Tibial nerve (tissue), 4 donors: ENCODE measurements around the gene DTX4. TPM values are rescaled to one million over a fixed set of nuclear protein-coding genes. Genes with fewer than 3 reads are reported as not detected.
A peak's percentile ranks its signal among the peaks of the same experiment; 100 is the strongest.

Experiments used
- DNase-seq, 2 donors: peaks; one replicate each; pipeline ENCODE4 v3.0.0-alpha.2; 2019; ENCODE audit warnings: low spot score in 2 of 2
- H3K27ac ChIP-seq, 4 donors: fragments of 200-600 bp; sonication (generic) in 3 of 4; one replicate each; pipeline ENCODE4 v1.5.1; 2017 to 2019; ENCODE audit warnings: mild to moderate bottlenecking in 1 of 4
- H3K27me3 ChIP-seq, 2 donors: fragments of 200-600 bp; sonication (generic) in 1 of 2; one replicate each; pipeline versions ENCODE4 v1.5.1 to v1.6.0; 2017 to 2019
- H3K36me3 ChIP-seq, 3 donors: fragments of 200-600 bp; sonication (generic); one replicate each; pipeline ENCODE4 v1.5.1; 2018 to 2019
- H3K4me1 ChIP-seq, 4 donors: fragments of 200-600 bp; sonication (generic) in 3 of 4; one replicate each; pipeline ENCODE4 v1.5.1; 2017 to 2019
- H3K4me3 ChIP-seq, 4 donors: fragments of 200-600 bp; sonication (generic) in 3 of 4; one replicate each; pipeline ENCODE4 v1.5.1; 2017 to 2019; ENCODE audit warnings: mild to moderate bottlenecking in 1 of 4, moderate library complexity in 1 of 4
- H3K9me3 ChIP-seq, 4 donors: fragments of 200-600 bp; sonication (generic) in 3 of 4; one replicate each; pipeline ENCODE4 v1.5.1; 2017 to 2019
- EP300 ChIP-seq, 2 donors: sonication (generic); formaldehyde crosslinking; IDR thresholded peaks; one replicate each; pipeline ENCODE4 v1.6.1; 2017; ENCODE audit warnings: antibody characterized with exemption in 2 of 2, mild to moderate bottlenecking in 1 of 2
- POLR2A ChIP-seq, 2 donors: fragments of 450-650 bp; IDR thresholded peaks; one replicate each; pipeline ENCODE4 v1.6.1; 2017; ENCODE audit warnings: antibody characterized with exemption in 2 of 2, mild to moderate bottlenecking in 2 of 2, moderate library complexity in 2 of 2
- WGBS, 2 donors: methylation state at CpG; one replicate each; pipeline ENCODE4 v1.1.5; 2018; 5-methylcytosine and 5-hydroxymethylcytosine counted together
- total RNA-seq, 4 donors: library from RNA; depleted of rRNA; stranded (reverse); fragments of >200 nt; gene quantifications; one replicate each; pipeline ENCODE4 v1.1.0, GENCODE V29; 2016
- TF ChIP-seq, protein P1 (sequence below), 5 experiments: fragments of 200-600 bp in 3 of 5; fragments of 450-650 bp in 2 of 5; sonication (generic) in 3 of 5; IDR thresholded peaks; one replicate each; pipeline ENCODE4 v1.5.1; 2016 to 2019; ENCODE audit warnings: antibody characterized with exemption in 5 of 5, mild to moderate bottlenecking in 3 of 5, moderate library complexity in 2 of 5

DTX4 gene
- total RNA-seq, 4 donors from 2014 or later = 17.7 to 34.5 (median 25.8) TPM

DNA sequence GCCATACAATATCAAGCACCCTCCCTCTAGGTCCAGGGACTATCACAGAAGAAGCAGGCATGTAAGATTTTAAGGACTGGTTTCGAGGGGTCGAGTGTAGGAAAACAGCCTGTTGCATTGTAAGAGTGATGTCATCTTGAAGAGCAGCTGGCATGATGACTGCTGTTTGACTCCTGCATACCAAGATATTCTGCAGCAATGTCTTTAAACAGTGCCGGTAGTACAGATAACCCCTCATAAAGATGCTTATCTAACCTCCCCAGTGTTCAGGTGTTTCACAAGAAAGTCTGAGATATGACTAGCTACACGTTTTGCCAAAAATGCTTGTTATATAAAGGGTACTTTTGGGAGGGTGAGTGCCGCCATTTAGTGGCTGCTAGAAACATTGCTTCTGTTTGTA, 17.3 kb upstream of the DTX4 start:
- 76 to 86% methylated on average over 5 of the region's 5 CpGs for WGBS, 2 donors

DNA sequence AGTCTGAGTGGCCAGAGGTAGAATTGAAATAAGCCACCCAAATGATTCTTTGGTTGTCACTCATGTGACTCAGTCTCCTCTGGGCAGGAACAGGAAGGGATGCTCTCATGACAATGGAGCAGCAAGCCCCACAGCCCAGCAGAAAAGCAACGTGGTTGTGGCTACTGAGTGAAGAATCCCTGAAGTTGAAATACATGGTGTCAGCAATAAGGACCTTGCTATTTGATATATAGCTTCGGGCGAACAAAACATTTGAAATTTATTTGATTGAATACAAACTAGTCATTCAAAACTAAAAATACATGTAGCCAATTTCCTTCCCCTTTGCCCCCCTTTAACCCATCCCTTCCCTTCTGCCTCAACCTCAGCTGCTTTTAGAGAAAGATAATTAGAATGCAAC, 14.5 kb upstream of the DTX4 start:
- Histone ChIP-seq H3K36me3 (peaks cover 0 to under 1% (median 0%) of the 10 kb centered on the region in 3 donors), H3K27ac (no peak overlapping the region), H3K4me1 (peaks cover 0 to 5% (median 2%) of the 10 kb centered on the region in 4 donors), H3K27me3 (no peaks in the 10 kb centered on the region), H3K9me3 (no peaks in the 10 kb centered on the region), H3K4me3 (no peak overlapping the region)
- TF ChIP-seq, protein P1, sequence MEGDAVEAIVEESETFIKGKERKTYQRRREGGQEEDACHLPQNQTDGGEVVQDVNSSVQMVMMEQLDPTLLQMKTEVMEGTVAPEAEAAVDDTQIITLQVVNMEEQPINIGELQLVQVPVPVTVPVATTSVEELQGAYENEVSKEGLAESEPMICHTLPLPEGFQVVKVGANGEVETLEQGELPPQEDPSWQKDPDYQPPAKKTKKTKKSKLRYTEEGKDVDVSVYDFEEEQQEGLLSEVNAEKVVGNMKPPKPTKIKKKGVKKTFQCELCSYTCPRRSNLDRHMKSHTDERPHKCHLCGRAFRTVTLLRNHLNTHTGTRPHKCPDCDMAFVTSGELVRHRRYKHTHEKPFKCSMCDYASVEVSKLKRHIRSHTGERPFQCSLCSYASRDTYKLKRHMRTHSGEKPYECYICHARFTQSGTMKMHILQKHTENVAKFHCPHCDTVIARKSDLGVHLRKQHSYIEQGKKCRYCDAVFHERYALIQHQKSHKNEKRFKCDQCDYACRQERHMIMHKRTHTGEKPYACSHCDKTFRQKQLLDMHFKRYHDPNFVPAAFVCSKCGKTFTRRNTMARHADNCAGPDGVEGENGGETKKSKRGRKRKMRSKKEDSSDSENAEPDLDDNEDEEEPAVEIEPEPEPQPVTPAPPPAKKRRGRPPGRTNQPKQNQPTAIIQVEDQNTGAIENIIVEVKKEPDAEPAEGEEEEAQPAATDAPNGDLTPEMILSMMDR (IDR thresholded peaks at IDR 0.05) = no peak
- TF ChIP-seq EP300 (IDR thresholded peaks at IDR 0.05) (no peak), POLR2A (IDR thresholded peaks at IDR 0.05) (no peak)
- 51 to 67% methylated on average over 3 of the region's 3 CpGs for WGBS, 2 donors
- DNase-seq = no peak

More for the DNA sequence above, 17.3 kb upstream of the DTX4 start:
- H3K4me1 ChIP-seq = peaks cover 0 to 5% (median 2%) of the 10 kb centered on the region in 4 donors
- no peaks in the 10 kb centered on the region for H3K27me3 ChIP-seq
- no peaks in the 10 kb centered on the region for H3K9me3 ChIP-seq
- H3K27ac ChIP-seq = no peak overlapping the region
- no peak for DNase-seq
- no peak overlapping the region for H3K4me3 ChIP-seq
- TF ChIP-seq POLR2A (IDR thresholded peaks at IDR 0.05) (no peak), EP300 (IDR thresholded peaks at IDR 0.05) (no peak)
- TF ChIP-seq, protein P1 (IDR thresholded peaks at IDR 0.05) = no peak
- H3K36me3 ChIP-seq = peaks cover 0 to 14% (median 0%) of the 10 kb centered on the region in 3 donors

DNA sequence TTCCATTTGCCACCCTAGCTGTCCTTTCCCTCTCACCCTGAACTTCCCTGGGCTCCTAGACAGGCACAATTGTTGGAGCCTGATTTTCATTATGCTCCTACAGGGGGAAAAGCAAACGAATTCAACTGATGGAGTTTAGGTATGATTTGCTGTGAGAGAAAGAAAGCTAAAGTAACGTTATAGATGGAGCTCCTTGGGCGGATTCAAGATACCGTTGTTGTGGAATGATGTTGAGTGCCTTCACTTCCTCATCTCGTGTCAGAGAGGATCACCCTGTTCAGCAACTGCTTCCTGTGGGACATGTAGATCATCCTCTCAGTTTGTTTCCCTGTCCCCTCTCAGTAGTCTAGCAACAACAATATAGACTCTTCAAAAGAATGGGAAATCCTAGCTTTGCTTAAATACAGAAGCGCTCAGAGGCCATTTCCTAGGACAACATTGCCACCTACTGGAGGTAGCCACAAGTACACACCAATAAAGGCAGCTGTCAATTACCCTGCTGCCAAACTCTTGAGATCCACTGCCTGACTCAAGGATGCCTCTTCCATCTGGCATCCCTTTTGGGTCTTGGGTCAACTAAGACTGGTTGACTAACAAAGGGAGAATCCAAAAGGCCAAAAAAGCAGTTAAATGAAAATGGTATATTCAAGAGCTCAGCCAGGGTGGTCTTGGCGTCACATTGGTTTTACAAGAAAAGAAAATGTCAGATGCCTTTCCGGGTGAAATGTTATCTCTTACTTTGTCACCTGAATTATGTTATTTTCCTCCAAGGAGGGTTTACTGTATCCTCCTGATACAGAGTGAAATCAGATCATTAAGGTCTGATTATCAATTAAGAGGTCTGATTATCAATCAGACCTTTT, 13.5 kb upstream of the DTX4 start:
- no peaks in the 10 kb centered on the region for H3K9me3 ChIP-seq
- H3K36me3 ChIP-seq = no peaks in the 10 kb centered on the region
- H3K27me3 ChIP-seq = no peaks in the 10 kb centered on the region
- no peak overlapping the region for H3K4me3 ChIP-seq
- peak in 1 of 2 donors; percentile 77 for DNase-seq
- TF ChIP-seq, protein P1 (IDR thresholded peaks at IDR 0.05) = peak; percentile 78 to 86 (median 81)
- no peak for TF ChIP-seq POLR2A (IDR thresholded peaks at IDR 0.05)
- TF ChIP-seq EP300 (IDR thresholded peaks at IDR 0.05) = no peak
- 26 to 31% methylated on average over 8 of the region's 8 CpGs for WGBS, 2 donors
- H3K4me1 ChIP-seq = peaks cover 0 to 5% (median 2%) of the 10 kb centered on the region in 4 donors
- no peak overlapping the region for H3K27ac ChIP-seq

DNA sequence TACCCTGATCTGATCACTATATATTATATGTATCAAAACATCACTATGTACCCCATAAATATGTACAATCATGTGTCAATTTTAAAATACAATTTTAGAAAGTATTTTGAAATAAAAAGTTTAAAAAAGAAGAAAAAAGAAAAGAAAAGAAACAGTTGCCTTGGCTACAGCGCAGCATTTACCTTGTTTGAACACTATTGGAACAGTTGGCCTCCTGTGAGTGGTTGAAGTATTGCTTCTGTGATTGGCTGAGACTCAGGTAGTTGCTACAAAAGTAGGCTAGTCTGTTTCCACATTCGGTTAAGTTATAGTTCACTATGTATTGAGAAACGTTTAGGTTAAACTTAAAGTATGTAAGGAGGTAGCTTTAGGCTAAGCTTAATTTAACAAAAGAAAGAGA, 7.9 kb upstream of the DTX4 start:
- no peaks in the 10 kb centered on the region for H3K9me3 ChIP-seq
- no peak overlapping the region for H3K4me3 ChIP-seq
- no peaks in the 10 kb centered on the region for H3K27me3 ChIP-seq
- TF ChIP-seq, protein P1 (IDR thresholded peaks at IDR 0.05) = no peak
- TF ChIP-seq POLR2A (IDR thresholded peaks at IDR 0.05) (no peak), EP300 (IDR thresholded peaks at IDR 0.05) (no peak)
- H3K27ac ChIP-seq = no peak overlapping the region
- 60 to 84% methylated on average over 3 of the region's 3 CpGs for WGBS, 2 donors
- no peaks in the 10 kb centered on the region for H3K4me1 ChIP-seq
- no peaks in the 10 kb centered on the region for H3K36me3 ChIP-seq
- no peak for DNase-seq
